SU-DHL-6 (cell line): ENCODE results near the gene SLC24A3.

Experiments used
- H2AFZ ChIP-seq: fragments of 200-600 bp; sonication (generic); 2 replicates; pipeline ENCODE4 v1.6.1; 2014; ENCODE audit warnings: low read depth, mild to moderate bottlenecking, moderate library complexity, mixed read lengths, antibody characterized with exemption, low read length; ENCODE audit not compliant: severe bottlenecking
- H3F3A ChIP-seq: fragments of 200-600 bp; shearing (Covaris generic); 2 replicates; pipeline ENCODE4 v1.6.0; 2016; ENCODE audit warnings: antibody characterized with exemption, mild to moderate bottlenecking; ENCODE audit not compliant: insufficient read depth
- H3K27ac ChIP-seq: fragments of 200-600 bp; sonication (generic); 2 replicates; pipeline ENCODE4 v1.5.1; 2016; ENCODE audit warnings: low read depth, mild to moderate bottlenecking, low read length, moderate library complexity, mixed read lengths
- H3K27me3 ChIP-seq: fragments of 200-600 bp; sonication (generic), shearing (Covaris generic); 2 replicates; pipeline ENCODE4 v1.6.0; 2014; ENCODE audit warnings: mild to moderate bottlenecking, low read length
- H3K36me3 ChIP-seq: fragments of 200-600 bp; sonication (generic); 2 replicates; pipeline ENCODE4 v1.6.1; 2014; ENCODE audit warnings: mild to moderate bottlenecking, low read length, mixed read lengths
- H3K4me2 ChIP-seq: fragments of 300-600, 200-600 bp; shearing (Covaris generic), sonication (generic); 2 replicates; pipeline ENCODE4 v1.6.0; 2014; ENCODE audit warnings: low read length, low read depth, mild to moderate bottlenecking; ENCODE audit not compliant: poor library complexity, severe bottlenecking
- H3K4me3 ChIP-seq: fragments of 200-600 bp; sonication (generic); 2 replicates; pipeline ENCODE4 v1.5.1; 2014; ENCODE audit warnings: antibody characterized with exemption, low read length, mild to moderate bottlenecking, mixed read lengths; ENCODE audit not compliant: insufficient read depth, poor library complexity, severe bottlenecking
- H3K79me2 ChIP-seq: fragments of 200-600 bp; sonication (generic); 2 replicates; pipeline ENCODE4 v1.6.1; 2014; ENCODE audit warnings: mild to moderate bottlenecking, low read length, moderate library complexity; ENCODE audit not compliant: insufficient read depth
- H3K9ac ChIP-seq: fragments of 200-600 bp; sonication (generic); 2 replicates; pipeline ENCODE4 v1.7.0; 2014; ENCODE audit warnings: mild to moderate bottlenecking, low read length
- H3K9me2 ChIP-seq: fragments of 200-600 bp; sonication (generic); replicated peaks from 2 replicates; pipeline ENCODE4 v1.6.1; 2014; ENCODE audit warnings: low read length; ENCODE audit not compliant: insufficient read depth
- H3K9me3 ChIP-seq: fragments of 200-600 bp; sonication (generic); 2 replicates; pipeline ENCODE4 v1.6.1; 2014; ENCODE audit warnings: low read length, mixed read lengths; ENCODE audit not compliant: insufficient read depth
- H4K20me1 ChIP-seq: fragments of 200-600 bp; sonication (generic); 2 replicates; pipeline ENCODE4 v1.6.1; 2014; ENCODE audit warnings: low read depth, mild to moderate bottlenecking, antibody characterized with exemption, low read length, moderate library complexity, mixed read lengths
- CTCF ChIP-seq: fragments of 200-600 bp; sonication (generic); IDR thresholded peaks from one replicate; pipeline ENCODE4 v1.5.1; 2017; ENCODE audit warnings: antibody characterized with exemption, mild to moderate bottlenecking, low read length, moderate library complexity; ENCODE audit not compliant: insufficient read depth, poor library complexity, severe bottlenecking
- EZH2phosphoT487 ChIP-seq: fragments of 200-600 bp; sonication (generic), shearing (Covaris generic); conservative IDR thresholded peaks from 2 replicates; pipeline ENCODE4 v1.6.1; 2018; ENCODE audit warnings: mild to moderate bottlenecking, antibody characterized with exemption, low read length, moderate library complexity, mixed read lengths

Gene SLC24A3

DNA sequence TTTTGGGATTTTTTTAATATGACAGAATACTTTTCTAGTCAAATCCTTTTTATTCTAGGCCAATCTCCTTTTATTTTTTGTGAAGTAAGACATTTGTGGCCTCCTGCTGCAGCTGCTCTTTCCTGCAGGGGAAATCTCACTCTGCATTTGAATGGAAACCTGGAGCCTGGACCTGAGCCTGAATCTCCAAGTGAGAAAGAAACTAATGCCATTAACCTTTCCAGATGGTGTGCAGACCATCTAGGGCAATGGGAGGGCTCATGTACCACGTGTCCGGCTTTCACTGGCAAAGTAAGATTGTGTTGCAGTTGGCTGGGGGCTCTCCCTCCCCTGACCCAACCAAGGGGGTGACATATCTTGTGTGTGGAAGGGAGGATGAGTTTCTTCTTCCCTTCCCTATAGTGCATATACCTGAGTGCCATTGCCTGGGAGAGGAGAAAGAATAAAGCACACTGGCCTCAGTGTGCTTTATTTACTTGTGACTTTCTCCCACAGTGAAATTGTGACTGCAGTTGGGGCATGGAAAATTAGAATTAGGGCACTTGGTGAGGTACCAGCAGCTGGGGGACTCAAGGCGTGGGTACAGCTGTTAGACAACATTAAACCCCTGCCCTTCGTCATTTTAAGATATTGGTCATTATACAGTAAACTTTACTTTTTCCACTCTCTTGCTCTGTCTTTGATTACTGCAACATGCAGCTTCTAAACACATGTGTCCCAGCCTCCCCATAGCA, 385.8 kb downstream of the SLC24A3 start:
- Histone ChIP-seq H3K27me3 (no peaks in the 10 kb centered on the region), H3K79me2 (no peaks in the 10 kb centered on the region), H3K27ac (no peak overlapping the region), H3K9me2 (no peaks in the 10 kb centered on the region), H3K9ac (no peak overlapping the region), H3F3A (no peaks in the 10 kb centered on the region), H3K4me3 (no peak overlapping the region), H4K20me1 (no peaks in the 10 kb centered on the region), H3K9me3 (no peaks in the 10 kb centered on the region), H3K36me3 (no peaks in the 10 kb centered on the region), H3K4me2 (no peak overlapping the region), H2AFZ (no peak overlapping the region)
- no peak for TF ChIP-seq EZH2phosphoT487
- no peak for TF ChIP-seq CTCF

GRCh38 chr20:19599200-19599599, 386.8 kb downstream of the SLC24A3 start:
- no peak overlapping the region for H3K27ac ChIP-seq
- no peaks in the 10 kb centered on the region for H3F3A ChIP-seq
- no peaks in the 10 kb centered on the region for H3K9me2 ChIP-seq
- no peaks in the 10 kb centered on the region for H4K20me1 ChIP-seq
- H3K36me3 ChIP-seq = no peaks in the 10 kb centered on the region
- H3K4me3 ChIP-seq = no peak overlapping the region
- H3K27me3 ChIP-seq = no peaks in the 10 kb centered on the region
- no peak overlapping the region for H3K9ac ChIP-seq
- H3K79me2 ChIP-seq = no peaks in the 10 kb centered on the region
- H2AFZ ChIP-seq = no peak overlapping the region
- no peak for TF ChIP-seq EZH2phosphoT487
- no peak for TF ChIP-seq CTCF
- no peak overlapping the region for H3K4me2 ChIP-seq
- no peaks in the 10 kb centered on the region for H3K9me3 ChIP-seq

DNA sequence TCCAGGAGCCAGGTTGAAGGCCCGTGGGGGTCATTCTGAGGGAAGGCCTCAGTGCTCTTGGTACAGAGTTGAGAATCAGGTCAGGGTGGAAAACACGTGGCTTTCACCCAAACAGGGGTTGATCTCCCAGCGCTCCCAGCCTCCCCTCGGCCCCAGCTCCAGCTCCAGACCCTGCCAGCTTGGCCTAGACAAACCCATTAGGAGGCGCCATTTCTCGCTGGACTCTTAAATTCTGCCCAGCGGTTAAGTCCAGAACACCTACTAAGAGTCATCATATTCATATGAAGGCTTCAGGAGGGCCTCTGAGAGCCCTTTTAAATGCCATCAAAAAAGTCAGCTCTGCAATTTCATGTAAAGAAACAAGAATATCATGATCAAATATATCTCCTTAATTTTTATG, 387.6 kb downstream of the SLC24A3 start:
- H3K9me2 ChIP-seq = no peaks in the 10 kb centered on the region
- H3K4me3 ChIP-seq = no peak overlapping the region
- no peak for TF ChIP-seq EZH2phosphoT487
- no peaks in the 10 kb centered on the region for H3K27me3 ChIP-seq
- H2AFZ ChIP-seq = no peak overlapping the region
- no peaks in the 10 kb centered on the region for H4K20me1 ChIP-seq
- H3K9me3 ChIP-seq = no peaks in the 10 kb centered on the region
- H3K36me3 ChIP-seq = no peaks in the 10 kb centered on the region
- H3K4me2 ChIP-seq = no peak overlapping the region
- no peaks in the 10 kb centered on the region for H3F3A ChIP-seq
- H3K27ac ChIP-seq = no peak overlapping the region
- no peak overlapping the region for H3K9ac ChIP-seq
- no peaks in the 10 kb centered on the region for H3K79me2 ChIP-seq

GRCh38 chr20:19601126-19601810, 388.8 kb downstream of the SLC24A3 start:
- no peaks in the 10 kb centered on the region for H3F3A ChIP-seq
- H3K79me2 ChIP-seq = no peaks in the 10 kb centered on the region
- no peak overlapping the region for H3K27ac ChIP-seq
- H3K27me3 ChIP-seq = no peaks in the 10 kb centered on the region
- H3K4me2 ChIP-seq = no peak overlapping the region
- no peaks in the 10 kb centered on the region for H4K20me1 ChIP-seq
- H2AFZ ChIP-seq = no peak overlapping the region
- H3K9ac ChIP-seq = no peak overlapping the region
- H3K9me2 ChIP-seq = no peaks in the 10 kb centered on the region
- TF ChIP-seq EZH2phosphoT487 (no peak), CTCF (no peak)
- H3K4me3 ChIP-seq = no peak overlapping the region
- H3K9me3 ChIP-seq = no peaks in the 10 kb centered on the region
- no peaks in the 10 kb centered on the region for H3K36me3 ChIP-seq
